Endometrium (tissue), 2 donors: Measurements from ENCODE around the gene BCKDHA.
A peak's percentile ranks its signal among the peaks of the same experiment; 100 is the strongest.
"Not testable (repeated sequence)": the region's sequence is repeated elsewhere in the genome, so short reads cannot be mapped to it uniquely, and the experiment has no call there.

ENCODE experiments used
- FAIRE-seq: peaks from 2 replicates; lab custom pipeline; 2012; peaks lifted over from hg19 to GRCh38; lab: Jason Lieb, UNC
- donor health status: control.
- donor health status: control.

BCKDHA gene

DNA sequence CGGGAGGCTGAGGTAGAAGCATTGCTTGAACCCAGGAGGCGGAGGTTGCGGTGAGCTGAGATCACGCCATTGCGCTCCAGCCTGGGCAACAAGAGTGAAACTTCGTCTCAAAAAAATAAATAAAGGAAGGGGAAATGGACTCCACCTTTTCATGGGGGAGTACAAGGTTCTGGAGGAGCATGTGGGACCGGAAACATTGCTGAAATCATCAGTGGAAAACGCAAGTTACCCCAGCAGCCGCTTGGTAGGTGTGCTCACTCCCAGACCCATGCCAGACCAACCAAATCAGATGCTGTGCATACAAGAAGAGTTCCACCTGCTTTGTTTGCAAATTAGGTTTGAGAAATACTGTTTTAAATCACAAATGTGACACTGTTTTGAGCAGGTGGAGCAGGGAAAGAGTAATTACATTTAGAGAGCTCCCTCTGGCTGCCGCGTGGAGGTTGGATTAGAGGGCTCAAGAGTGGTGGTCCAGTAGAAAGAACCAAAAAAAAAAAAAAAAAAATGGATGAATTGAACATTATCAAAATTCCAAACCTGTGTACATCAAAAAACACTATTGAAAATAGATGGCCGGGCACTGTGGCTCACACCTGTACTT is 50.2 kb downstream of the BCKDHA start:
- FAIRE-seq = no peak

DNA sequence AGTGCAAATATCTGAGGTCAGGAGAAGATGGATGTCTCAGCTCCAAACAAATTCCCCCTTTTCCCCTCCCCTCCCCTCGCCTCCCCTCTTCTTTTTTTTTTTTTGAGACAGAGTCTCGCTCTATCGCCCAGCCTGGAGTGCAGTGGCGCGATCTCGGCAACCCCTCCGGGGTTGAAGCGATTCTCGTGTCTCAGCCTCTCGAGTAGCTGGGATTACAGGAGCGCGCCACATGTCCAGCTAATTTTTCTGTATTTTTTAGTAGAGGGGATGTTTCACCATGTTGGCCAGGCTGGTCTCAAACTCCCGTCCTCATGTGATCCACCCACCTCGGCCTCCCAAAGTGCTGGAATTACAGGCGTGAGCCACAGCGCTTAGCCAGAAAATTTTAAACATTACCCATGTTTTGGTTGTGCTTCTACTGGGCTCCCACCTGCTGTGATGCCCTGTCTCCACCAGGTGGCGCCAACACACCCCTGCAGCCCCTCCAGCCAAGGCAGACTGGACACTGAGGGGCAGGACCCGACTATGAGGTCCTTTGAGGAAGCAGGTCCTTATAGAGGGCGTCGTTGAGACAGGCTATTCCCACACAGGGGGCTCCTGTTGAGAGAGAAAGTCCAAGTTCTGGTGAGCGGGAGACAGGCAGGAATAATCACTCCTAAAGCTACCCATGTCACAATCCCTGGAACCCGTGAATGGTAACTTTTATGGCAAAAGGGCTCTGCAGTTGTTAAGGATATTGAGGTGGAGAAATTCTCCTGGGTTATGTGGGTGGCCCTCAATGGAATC is 51.7 kb downstream of the BCKDHA start:
- FAIRE-seq = peak; percentile 39

DNA sequence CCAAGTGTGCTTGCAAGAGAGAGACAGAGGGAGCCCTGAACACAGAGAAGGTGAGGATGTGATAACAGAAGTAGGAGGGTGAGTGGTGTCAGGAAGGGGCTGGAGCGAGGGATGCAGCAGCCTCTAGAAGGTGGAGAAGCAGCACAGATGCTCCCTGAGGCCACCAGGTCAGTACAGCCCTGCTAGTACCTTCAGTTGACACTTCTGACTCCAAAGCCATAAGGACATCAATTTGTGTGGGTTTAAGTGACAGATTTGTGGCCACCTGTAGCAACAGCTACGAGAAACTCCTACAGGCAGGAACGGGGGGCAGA is 52.2 kb downstream of the BCKDHA start:
- FAIRE-seq = no peak

DNA sequence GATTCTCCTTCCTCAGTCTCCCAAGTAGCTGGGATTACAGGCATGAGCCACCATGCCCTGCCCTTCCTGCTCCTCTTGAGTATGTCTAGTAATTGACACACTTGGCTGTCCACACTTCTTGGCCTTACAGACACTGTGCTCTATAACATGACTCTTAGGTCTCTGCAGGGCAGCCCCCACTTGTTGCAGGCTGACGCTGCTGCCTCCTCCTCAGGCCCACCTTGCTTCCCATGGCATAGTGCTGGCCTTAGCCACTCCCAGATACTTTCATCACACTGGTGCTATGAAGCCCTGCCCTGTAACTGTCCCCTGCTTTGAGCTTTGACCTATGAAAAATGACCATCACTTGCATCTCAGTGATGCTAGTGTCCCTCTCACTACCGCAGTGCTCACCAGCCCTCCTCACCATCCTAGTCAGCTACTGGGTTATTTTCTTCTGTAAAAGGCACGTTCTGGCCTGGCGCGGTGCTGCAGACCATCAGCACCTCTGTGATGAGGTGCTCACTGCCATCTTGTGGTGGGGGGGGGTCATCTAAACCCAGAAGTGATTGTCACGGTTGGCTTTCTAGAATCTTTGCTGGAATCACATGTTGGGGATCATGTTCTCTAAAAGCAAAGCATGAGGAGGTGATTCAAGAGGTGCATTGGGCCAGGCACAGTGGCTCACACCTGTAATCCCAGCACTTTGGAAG is 55.1 kb downstream of the BCKDHA start:
- no peak for FAIRE-seq

DNA sequence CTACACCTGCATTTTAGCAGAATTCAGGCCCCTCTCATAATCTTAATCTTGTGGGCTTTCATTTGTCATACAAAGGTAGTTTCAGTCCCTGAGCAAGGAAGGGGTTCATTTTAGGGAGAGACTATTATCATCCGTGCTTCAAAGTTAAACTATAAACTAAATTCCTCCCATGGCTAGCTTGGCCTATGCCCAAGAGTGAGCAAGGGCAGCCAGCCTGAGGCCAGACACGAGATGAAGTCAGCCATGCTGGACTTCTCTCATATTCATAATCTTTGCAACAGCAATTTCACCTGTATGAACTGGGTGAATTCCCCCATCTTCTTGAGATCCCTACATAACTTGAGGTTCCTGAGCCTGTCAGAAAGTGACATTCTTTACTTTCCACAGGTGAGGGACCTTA is 58.3 kb downstream of the BCKDHA start:
- no peak for FAIRE-seq

DNA sequence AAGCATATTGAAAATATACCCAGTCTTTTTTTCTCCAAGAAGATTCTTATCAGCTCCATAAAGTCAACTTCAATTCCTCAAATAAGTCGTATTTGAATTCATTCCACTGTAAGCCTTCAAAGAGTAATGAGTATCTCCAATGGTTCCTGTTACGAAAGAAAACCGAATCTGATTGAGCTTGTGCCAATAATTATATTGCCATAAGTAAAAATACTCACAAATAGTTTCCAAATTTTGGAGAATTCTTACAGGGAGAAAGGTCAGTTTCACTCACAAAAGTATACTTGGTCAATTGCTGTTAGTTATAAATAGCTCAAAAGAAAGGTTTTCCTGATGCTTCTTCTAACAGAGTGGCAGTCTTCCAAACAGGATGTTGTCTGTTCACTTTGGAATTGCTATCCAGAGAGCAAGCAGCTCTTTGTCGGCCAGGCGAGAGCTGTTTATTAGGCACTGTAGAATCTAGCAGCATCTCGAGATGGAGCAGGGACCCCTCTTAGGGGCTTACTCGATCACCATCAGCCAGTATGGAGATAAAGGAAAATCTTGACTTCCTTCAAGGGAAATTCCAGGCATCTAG is 58.8 kb downstream of the BCKDHA start:
- peak; percentile 77 for FAIRE-seq

DNA sequence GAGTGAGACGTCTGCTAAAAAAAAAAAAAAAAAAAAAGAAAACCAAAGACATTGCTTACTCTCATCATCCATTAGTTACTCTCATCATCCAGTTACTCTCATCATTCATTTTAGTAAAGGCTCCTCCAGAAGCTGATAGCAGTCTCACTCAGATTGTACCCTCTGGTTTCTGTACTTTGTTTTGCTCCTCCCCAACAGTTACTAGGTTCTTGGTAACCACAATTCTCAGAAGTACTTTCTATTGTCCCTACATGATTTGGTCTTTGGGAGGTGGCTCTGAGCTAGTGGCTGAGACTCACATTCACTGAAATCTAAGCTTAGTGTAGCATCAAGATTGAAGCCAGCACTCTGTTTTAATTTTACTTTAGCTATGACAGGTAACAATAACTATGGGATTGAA is 59.6 kb downstream of the BCKDHA start:
- FAIRE-seq = no peak

DNA sequence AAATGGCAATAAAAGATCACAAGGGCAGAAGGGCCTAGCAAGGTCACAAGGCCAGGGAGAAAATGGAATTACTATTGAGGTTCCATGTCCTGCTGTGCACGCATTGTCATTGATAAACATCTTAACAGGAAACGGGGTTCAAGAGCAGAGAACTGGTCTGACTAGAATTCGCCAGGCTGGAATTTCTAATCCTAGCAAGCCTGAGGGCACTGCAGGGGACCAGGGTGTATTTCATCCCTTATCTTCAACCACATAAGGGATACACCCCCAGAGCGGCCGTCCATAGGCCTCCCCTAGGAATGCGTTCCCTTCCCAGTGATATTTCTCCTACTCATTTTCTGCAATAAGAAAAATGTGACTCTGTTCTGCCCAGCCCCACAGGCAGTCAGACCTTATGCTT is 64.9 kb downstream of the BCKDHA start:
- FAIRE-seq = no peak

DNA sequence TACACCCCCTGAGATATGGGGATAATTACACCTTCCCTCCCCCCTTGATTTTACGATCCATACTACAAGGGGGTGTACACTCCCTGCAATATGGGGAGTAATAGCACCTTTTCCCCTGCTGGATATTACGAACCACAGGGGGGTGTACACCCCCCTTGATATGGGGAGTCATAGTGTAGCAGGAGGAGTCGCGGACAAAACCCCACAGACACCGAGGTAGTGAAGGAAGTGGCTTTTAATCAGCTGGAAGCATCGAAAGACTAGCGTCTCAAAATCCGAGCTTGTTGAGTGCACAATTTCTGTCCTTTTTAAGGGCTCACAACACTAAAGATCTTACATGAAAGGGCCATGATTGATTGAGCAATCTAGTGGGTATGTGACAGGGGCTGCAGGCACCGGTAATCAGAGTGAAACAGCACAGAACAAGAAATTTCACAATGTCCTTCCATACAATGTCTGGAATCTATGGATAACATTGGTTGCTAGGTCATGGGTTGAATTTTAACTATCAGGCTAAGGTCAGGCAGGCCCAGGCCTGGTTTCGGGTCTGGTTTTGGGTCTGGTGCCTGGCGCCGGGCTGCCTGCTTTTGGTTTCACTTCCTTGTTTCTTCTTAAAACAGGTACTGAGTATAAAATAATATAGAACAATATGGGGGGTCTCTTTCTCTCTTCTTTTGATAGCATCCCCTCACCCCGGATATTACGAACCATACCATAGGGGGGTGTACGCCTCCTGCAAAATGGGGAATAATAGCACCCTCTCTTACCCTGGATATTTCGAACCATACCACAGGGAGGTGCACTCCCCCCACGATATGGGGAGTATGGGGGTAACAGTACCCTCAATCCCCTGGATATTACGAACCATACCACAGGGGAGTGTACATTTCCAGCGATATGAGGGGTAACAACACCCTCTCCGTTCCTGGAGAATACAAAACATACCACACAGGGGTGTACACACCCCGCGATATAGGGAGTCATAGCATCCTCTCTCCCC is 65.9 kb downstream of the BCKDHA start:
- not testable (repeated sequence) for FAIRE-seq
